Measurements from ENCODE around the gene SERTM1. TPM values are rescaled to one million over a fixed set of nuclear protein-coding genes. Genes with fewer than 3 reads are reported as not detected.

The SERTM1 gene
- polyA plus RNA-seq, 4 donors = 0.01 to 0.10 TPM; not detected in 2

GRCh38 chr13:36668316-36668715 lies 5.5 kb upstream of the SERTM1 start:
- Histone ChIP-seq H3K9me3 (ENCODE audit: control insufficient read depth in 2 of 2, insufficient read depth in 1 of 2, low read depth in 1 of 2, low read length in 1 of 2) (no peaks in the 10 kb centered on the region), H3K4me3 (ENCODE audit: low read depth in 1 of 3, low read length in 3 of 3) (no peak overlapping the region), H3K27ac (ENCODE audit: low read depth in 1 of 3, low read length in 2 of 3) (no peak overlapping the region), H3K36me3 (ENCODE audit: control insufficient read depth in 3 of 3, insufficient read depth in 2 of 3, low read depth in 1 of 3, low read length in 3 of 3) (no peaks in the 10 kb centered on the region), H3K27me3 (ENCODE audit: control insufficient read depth in 3 of 3, insufficient read depth in 3 of 3, low read length in 3 of 3) (peaks cover 0 to 10% (median 2%) of the 10 kb centered on the region in 3 donors), H3K4me1 (ENCODE audit: control insufficient read depth in 3 of 3, insufficient read depth in 2 of 3, low read depth in 1 of 3, low read length in 2 of 3) (no peaks in the 10 kb centered on the region)
- no peak for DNase-seq
- 64 to 82% (median 71%) methylated on average over 2 of the region's 2 CpGs for WGBS, 3 donors
- FAIRE-seq = no peak

- no peak for FAIRE-seq
These were observed 468 bp upstream of the SERTM1 start for GRCh38 chr13:36673352-36673751.

GRCh38 chr13:36674337-36675212 lies 755 bp downstream of the SERTM1 start:
- FAIRE-seq = no peak

More at GRCh38 chr13:36673352-36673751, 468 bp upstream of the SERTM1 start:
- no peaks in the 10 kb centered on the region for H3K36me3 ChIP-seq (ENCODE audit: control insufficient read depth in 3 of 3, insufficient read depth in 2 of 3, low read depth in 1 of 3, low read length in 3 of 3)
- no peaks in the 10 kb centered on the region for H3K9me3 ChIP-seq (ENCODE audit: control insufficient read depth in 2 of 2, insufficient read depth in 1 of 2, low read depth in 1 of 2, low read length in 1 of 2)
- no peak for DNase-seq
- no peak overlapping the region for H3K27ac ChIP-seq (ENCODE audit: low read depth in 1 of 3, low read length in 2 of 3)
- H3K4me3 ChIP-seq (ENCODE audit: low read depth in 1 of 3, low read length in 3 of 3) = no peak overlapping the region
- H3K27me3 ChIP-seq (ENCODE audit: control insufficient read depth in 3 of 3, insufficient read depth in 3 of 3, low read length in 3 of 3) = peaks cover 0 to 33% (median 10%) of the 10 kb centered on the region in 3 donors
- no peaks in the 10 kb centered on the region for H3K4me1 ChIP-seq (ENCODE audit: control insufficient read depth in 3 of 3, insufficient read depth in 2 of 3, low read depth in 1 of 3, low read length in 2 of 3)
- WGBS, 3 donors = 51 to 68% (median 56%) methylated on average over 11 of the region's 11 CpGs

GRCh38 chr13:36675213-36675536 lies 1.4 kb downstream of the SERTM1 start:
- WGBS, 3 donors = 26 to 34% (median 32%) methylated on average over 11 of the region's 11 CpGs
- Histone ChIP-seq H3K27me3 (ENCODE audit: control insufficient read depth in 3 of 3, insufficient read depth in 3 of 3, low read length in 3 of 3) (peaks cover 0 to 33% (median 8%) of the 10 kb centered on the region in 3 donors), H3K9me3 (ENCODE audit: control insufficient read depth in 2 of 2, insufficient read depth in 1 of 2, low read depth in 1 of 2, low read length in 1 of 2) (no peaks in the 10 kb centered on the region), H3K4me3 (ENCODE audit: low read depth in 1 of 3, low read length in 3 of 3) (no peak overlapping the region), H3K4me1 (ENCODE audit: control insufficient read depth in 3 of 3, insufficient read depth in 2 of 3, low read depth in 1 of 3, low read length in 2 of 3) (no peaks in the 10 kb centered on the region), H3K27ac (ENCODE audit: low read depth in 1 of 3, low read length in 2 of 3) (no peak overlapping the region), H3K36me3 (ENCODE audit: control insufficient read depth in 3 of 3, insufficient read depth in 2 of 3, low read depth in 1 of 3, low read length in 3 of 3) (no peaks in the 10 kb centered on the region)
- DNase-seq (no peak), FAIRE-seq (no peak)

More at GRCh38 chr13:36674337-36675212, 755 bp downstream of the SERTM1 start:
- Histone ChIP-seq H3K4me1 (ENCODE audit: control insufficient read depth in 3 of 3, insufficient read depth in 2 of 3, low read depth in 1 of 3, low read length in 2 of 3) (no peaks in the 10 kb centered on the region), H3K9me3 (ENCODE audit: control insufficient read depth in 2 of 2, insufficient read depth in 1 of 2, low read depth in 1 of 2, low read length in 1 of 2) (no peaks in the 10 kb centered on the region), H3K36me3 (ENCODE audit: control insufficient read depth in 3 of 3, insufficient read depth in 2 of 3, low read depth in 1 of 3, low read length in 3 of 3) (no peaks in the 10 kb centered on the region), H3K27me3 (ENCODE audit: control insufficient read depth in 3 of 3, insufficient read depth in 3 of 3, low read length in 3 of 3) (peaks cover 0 to 33% (median 8%) of the 10 kb centered on the region in 3 donors), H3K4me3 (ENCODE audit: low read depth in 1 of 3, low read length in 3 of 3) (no peak overlapping the region), H3K27ac (ENCODE audit: low read depth in 1 of 3, low read length in 2 of 3) (no peak overlapping the region)
- peak in 1 of 2 donors; percentile 1 for DNase-seq
- 10 to 11% (median 10%) methylated on average over 33 of the region's 33 CpGs for WGBS, 3 donors

- no peak for FAIRE-seq
- DNase-seq = no peak
- WGBS, 3 donors = 72 to 80% (median 73%) methylated on average over 6 of the region's 6 CpGs
These were observed 7.1 kb downstream of the SERTM1 start for GRCh38 chr13:36680913-36681312.

GRCh38 chr13:36681894-36682624 lies 8.2 kb downstream of the SERTM1 start:
- no peak for DNase-seq
- FAIRE-seq = no peak
- no peak overlapping the region for H3K27ac ChIP-seq (ENCODE audit: low read depth in 1 of 3, low read length in 2 of 3)
- no peak overlapping the region for H3K4me3 ChIP-seq (ENCODE audit: low read depth in 1 of 3, low read length in 3 of 3)
- no peaks in the 10 kb centered on the region for H3K36me3 ChIP-seq (ENCODE audit: control insufficient read depth in 3 of 3, insufficient read depth in 2 of 3, low read depth in 1 of 3, low read length in 3 of 3)
- H3K9me3 ChIP-seq (ENCODE audit: control insufficient read depth in 2 of 2, insufficient read depth in 1 of 2, low read depth in 1 of 2, low read length in 1 of 2) = no peaks in the 10 kb centered on the region
- no peaks in the 10 kb centered on the region for H3K27me3 ChIP-seq (ENCODE audit: control insufficient read depth in 3 of 3, insufficient read depth in 3 of 3, low read length in 3 of 3)
- H3K4me1 ChIP-seq (ENCODE audit: control insufficient read depth in 3 of 3, insufficient read depth in 2 of 3, low read depth in 1 of 3, low read length in 2 of 3) = no peaks in the 10 kb centered on the region

More at GRCh38 chr13:36680913-36681312, 7.1 kb downstream of the SERTM1 start:
- Histone ChIP-seq H3K4me1 (ENCODE audit: control insufficient read depth in 3 of 3, insufficient read depth in 2 of 3, low read depth in 1 of 3, low read length in 2 of 3) (no peaks in the 10 kb centered on the region), H3K27me3 (ENCODE audit: control insufficient read depth in 3 of 3, insufficient read depth in 3 of 3, low read length in 3 of 3) (peaks cover 0 to 3% (median 0%) of the 10 kb centered on the region in 3 donors), H3K9me3 (ENCODE audit: control insufficient read depth in 2 of 2, insufficient read depth in 1 of 2, low read depth in 1 of 2, low read length in 1 of 2) (no peaks in the 10 kb centered on the region), H3K4me3 (ENCODE audit: low read depth in 1 of 3, low read length in 3 of 3) (no peak overlapping the region), H3K27ac (ENCODE audit: low read depth in 1 of 3, low read length in 2 of 3) (no peak overlapping the region), H3K36me3 (ENCODE audit: control insufficient read depth in 3 of 3, insufficient read depth in 2 of 3, low read depth in 1 of 3, low read length in 3 of 3) (no peaks in the 10 kb centered on the region)

GRCh38 chr13:36683701-36684100 lies 9.9 kb downstream of the SERTM1 start:
- FAIRE-seq = no peak
- WGBS, 3 donors = 90 to 94% (median 91%) methylated on average over 6 of the region's 6 CpGs
- no peak for DNase-seq

GRCh38 chr13:36685927-36686326 lies 12.1 kb downstream of the SERTM1 start:
- Histone ChIP-seq H3K36me3 (ENCODE audit: control insufficient read depth in 3 of 3, insufficient read depth in 2 of 3, low read depth in 1 of 3, low read length in 3 of 3) (no peaks in the 10 kb centered on the region), H3K9me3 (ENCODE audit: control insufficient read depth in 2 of 2, insufficient read depth in 1 of 2, low read depth in 1 of 2, low read length in 1 of 2) (no peaks in the 10 kb centered on the region), H3K4me3 (ENCODE audit: low read depth in 1 of 3, low read length in 3 of 3) (no peak overlapping the region), H3K27ac (ENCODE audit: low read depth in 1 of 3, low read length in 2 of 3) (no peak overlapping the region), H3K4me1 (ENCODE audit: control insufficient read depth in 3 of 3, insufficient read depth in 2 of 3, low read depth in 1 of 3, low read length in 2 of 3) (no peaks in the 10 kb centered on the region), H3K27me3 (ENCODE audit: control insufficient read depth in 3 of 3, insufficient read depth in 3 of 3, low read length in 3 of 3) (no peaks in the 10 kb centered on the region)
- FAIRE-seq = no peak
- DNase-seq = no peak
- WGBS, 3 donors = 32 to 49% (median 44%) methylated on average over 1 of the region's 1 CpG

More at GRCh38 chr13:36683701-36684100, 9.9 kb downstream of the SERTM1 start:
- no peaks in the 10 kb centered on the region for H3K36me3 ChIP-seq (ENCODE audit: control insufficient read depth in 3 of 3, insufficient read depth in 2 of 3, low read depth in 1 of 3, low read length in 3 of 3)
- H3K9me3 ChIP-seq (ENCODE audit: control insufficient read depth in 2 of 2, insufficient read depth in 1 of 2, low read depth in 1 of 2, low read length in 1 of 2) = no peaks in the 10 kb centered on the region
- H3K4me3 ChIP-seq (ENCODE audit: low read depth in 1 of 3, low read length in 3 of 3) = no peak overlapping the region
- no peak overlapping the region for H3K27ac ChIP-seq (ENCODE audit: low read depth in 1 of 3, low read length in 2 of 3)
- no peaks in the 10 kb centered on the region for H3K4me1 ChIP-seq (ENCODE audit: control insufficient read depth in 3 of 3, insufficient read depth in 2 of 3, low read depth in 1 of 3, low read length in 2 of 3)
- H3K27me3 ChIP-seq (ENCODE audit: control insufficient read depth in 3 of 3, insufficient read depth in 3 of 3, low read length in 3 of 3) = no peaks in the 10 kb centered on the region
